ENCODE data around the gene YARS1. TPM values are rescaled to one million over a fixed set of nuclear protein-coding genes. Genes with fewer than 3 reads are reported as not detected.

YARS1 gene
- total and polyA plus RNA-seq, 2 of the 4 experiments (the other 2 are of a cell fraction), result 100 to 166 TPM

DNA sequence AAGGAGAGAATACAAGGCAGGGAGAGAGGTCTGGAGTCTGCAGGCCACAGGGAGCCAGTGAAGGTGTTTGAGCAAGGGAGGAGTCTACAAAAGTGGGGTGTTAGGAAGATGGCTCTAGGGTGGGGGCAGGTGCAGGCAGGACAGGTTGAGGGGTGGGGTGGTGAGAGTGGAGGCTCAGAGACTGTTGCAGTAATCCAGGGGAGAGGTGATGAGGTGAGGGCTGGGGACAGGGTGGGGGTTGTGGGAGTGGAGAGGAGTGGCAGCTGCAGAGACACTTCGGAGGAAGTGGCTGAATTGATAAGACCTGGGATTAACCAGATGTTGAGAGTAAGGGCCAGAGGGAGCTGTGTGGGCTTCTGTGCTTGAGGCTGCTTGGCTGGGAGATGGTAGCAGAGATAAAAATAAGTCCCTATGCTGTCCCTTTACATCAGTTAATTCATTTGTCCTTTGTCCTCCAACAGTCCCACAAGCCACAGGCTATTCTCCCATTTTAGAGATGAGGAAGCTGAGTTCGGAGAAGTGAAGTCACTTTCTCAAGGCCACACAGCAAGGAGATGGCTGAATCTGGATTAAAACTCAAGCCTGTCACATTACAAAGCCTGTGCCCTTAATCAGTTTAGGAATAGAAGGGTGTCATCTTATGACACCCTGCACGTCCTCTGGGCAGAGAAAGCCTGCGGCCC, 59.8 kb downstream of the YARS1 start:
- DNase-seq (no peak), ATAC-seq (ENCODE audit: low read depth) (no peak)
- Histone ChIP-seq H3K27ac (ENCODE audit: insufficient read depth, low read length) (no peak overlapping the region), H2BK5ac (ENCODE audit: low read depth, low read length, poor library complexity, severe bottlenecking) (no peak overlapping the region), H2AK9ac (replicated peaks; ENCODE audit: low read depth, low read length, poor library complexity) (no peak overlapping the region), H2BK20ac (ENCODE audit: low read depth, low read length) (no peak overlapping the region), H3K79me1 (ENCODE audit: low read depth in 1 of 2, low read length in 2 of 2) (peaks cover 4 to 35% of the 10 kb centered on the region in 2 experiments), H4K20me1 (ENCODE audit: insufficient read depth, low read length) (peaks cover 13% of the 10 kb centered on the region), H3K9me1 (ENCODE audit: insufficient read depth, low read length) (peaks cover 16% of the 10 kb centered on the region), H3K14ac (replicated peaks; ENCODE audit: low read depth, low read length) (no peak overlapping the region), H2AFZ (replicated peaks; ENCODE audit: low read length, poor library complexity) (no peak overlapping the region), H3K36me3 (ENCODE audit: control insufficient read depth, insufficient read depth, low read length) (no peaks in the 10 kb centered on the region), H3K27me3 (ENCODE audit: control insufficient read depth, insufficient read depth, low read length) (peaks cover 12% of the 10 kb centered on the region), H4K91ac (ENCODE audit: insufficient read depth, low read depth, low read length) (no peak overlapping the region), H3K4me1 (ENCODE audit: control insufficient read depth, insufficient read depth, low read length) (peaks cover 32% of the 10 kb centered on the region), H3K9ac (ENCODE audit: low read depth, low read length) (no peak overlapping the region), H3K4me2 (ENCODE audit: low read depth, low read length) (no peak overlapping the region), H4K5ac (ENCODE audit: low read depth, low read length) (no peak overlapping the region), H2BK15ac (ENCODE audit: low read depth, low read length) (no peak overlapping the region), H3K4ac (ENCODE audit: low read depth, low read length) (no peak overlapping the region), H3K23ac (ENCODE audit: low read depth, low read length) (no peak overlapping the region), H3K56ac (ENCODE audit: extremely low read depth, insufficient read depth, low read length) (no peak overlapping the region), H2BK120ac (ENCODE audit: low read depth, low read length) (no peak overlapping the region), H3K4me3 (ENCODE audit: insufficient read depth, low read depth, low read length) (no peak overlapping the region), H3K18ac (ENCODE audit: low read depth, low read length) (no peak overlapping the region), H4K8ac (ENCODE audit: low read depth in 2 of 2, low read length in 2 of 2) (no peak overlapping the region), H3K9me3 (ENCODE audit: control insufficient read depth, insufficient read depth, low read length) (no peaks in the 10 kb centered on the region), H2AK5ac (ENCODE audit: low read depth, low read length) (no peak overlapping the region)
- in situ Hi-C loops (cut with MboI; ENCODE audit: low sequenced_read_pairs) (no loop called here), intact Hi-C loops (cut with micrococcal nuclease) (no loop called here), dilution Hi-C loops (cut with HindIII; ENCODE audit: low sequenced_read_pairs, unreplicated experiment) (no loop called here)
- no TSS peak for BruUV-seq (replicated peaks)
- POLR2A ChIA-PET (ENCODE audit: unreplicated experiment), result no interaction called here
- TF ChIP-seq POLR2A (IDR thresholded peaks at IDR 0.05; ENCODE audit: low read depth, low read length), result no peak
- no peak for TF ChIP-seq CEBPB (IDR thresholded peaks at IDR 0.05; ENCODE audit: low read depth, low read length)
- TF ChIP-seq, protein P1, sequence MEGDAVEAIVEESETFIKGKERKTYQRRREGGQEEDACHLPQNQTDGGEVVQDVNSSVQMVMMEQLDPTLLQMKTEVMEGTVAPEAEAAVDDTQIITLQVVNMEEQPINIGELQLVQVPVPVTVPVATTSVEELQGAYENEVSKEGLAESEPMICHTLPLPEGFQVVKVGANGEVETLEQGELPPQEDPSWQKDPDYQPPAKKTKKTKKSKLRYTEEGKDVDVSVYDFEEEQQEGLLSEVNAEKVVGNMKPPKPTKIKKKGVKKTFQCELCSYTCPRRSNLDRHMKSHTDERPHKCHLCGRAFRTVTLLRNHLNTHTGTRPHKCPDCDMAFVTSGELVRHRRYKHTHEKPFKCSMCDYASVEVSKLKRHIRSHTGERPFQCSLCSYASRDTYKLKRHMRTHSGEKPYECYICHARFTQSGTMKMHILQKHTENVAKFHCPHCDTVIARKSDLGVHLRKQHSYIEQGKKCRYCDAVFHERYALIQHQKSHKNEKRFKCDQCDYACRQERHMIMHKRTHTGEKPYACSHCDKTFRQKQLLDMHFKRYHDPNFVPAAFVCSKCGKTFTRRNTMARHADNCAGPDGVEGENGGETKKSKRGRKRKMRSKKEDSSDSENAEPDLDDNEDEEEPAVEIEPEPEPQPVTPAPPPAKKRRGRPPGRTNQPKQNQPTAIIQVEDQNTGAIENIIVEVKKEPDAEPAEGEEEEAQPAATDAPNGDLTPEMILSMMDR (conservative IDR thresholded peaks at IDR 0.05; ENCODE audit: low read depth, low read length), result no peak
- no peak for TF ChIP-seq RAD21 (IDR thresholded peaks at IDR 0.05; ENCODE audit: low read length)
- WGBS, 2 experiments (ENCODE audit: extremely low coverage in 2 of 2, insufficient read length in 1 of 2), result 83% methylated on average over 2 of the region's 4 CpGs; no CpG with 5 or more reads in 1 of the 2 experiments
- CTCF ChIA-PET, result no interaction called here
